ENCODE measurements around the gene RRP15. TPM values are rescaled to one million over a fixed set of nuclear protein-coding genes. Genes with fewer than 3 reads are reported as not detected.

The RRP15 gene
- total RNA-seq, 4 donors from 2014 or later = 2.6 to 21.8 (median 12.9) TPM

DNA sequence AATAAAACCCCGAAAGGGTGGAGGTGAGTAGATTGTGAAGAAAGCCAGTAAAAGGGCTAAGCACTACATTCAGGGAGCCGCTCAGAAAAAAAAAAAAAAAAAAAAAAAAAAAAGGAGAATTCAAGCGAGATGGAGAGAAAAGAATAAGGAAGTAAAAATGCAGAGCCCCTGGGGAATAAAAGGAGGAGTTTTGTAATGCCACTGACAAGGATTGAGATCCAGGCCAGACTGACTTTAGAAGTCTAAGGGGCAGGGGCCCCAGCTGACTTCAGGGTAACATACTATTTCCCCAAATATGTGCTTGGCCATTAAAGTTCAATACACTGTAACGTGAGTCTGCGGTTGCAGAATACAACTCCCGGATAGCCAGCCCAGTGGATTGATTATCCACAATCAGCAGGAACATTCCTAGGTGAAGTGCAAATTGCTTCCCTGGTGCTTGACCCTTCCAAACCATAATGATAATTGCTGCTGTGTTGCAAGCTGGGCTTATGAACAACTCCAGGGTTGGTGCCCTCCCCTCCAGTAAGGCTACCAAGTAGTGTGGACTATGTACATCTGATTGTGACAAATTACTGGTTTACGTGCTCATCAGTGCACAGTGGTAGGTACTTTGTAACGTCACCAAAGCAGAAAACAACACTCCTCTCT, 30.7 kb upstream of the RRP15 start:
- DNase-seq = no peak
- TF ChIP-seq POLR2A (IDR thresholded peaks at IDR 0.05) = no peak
- TF ChIP-seq, protein P1, sequence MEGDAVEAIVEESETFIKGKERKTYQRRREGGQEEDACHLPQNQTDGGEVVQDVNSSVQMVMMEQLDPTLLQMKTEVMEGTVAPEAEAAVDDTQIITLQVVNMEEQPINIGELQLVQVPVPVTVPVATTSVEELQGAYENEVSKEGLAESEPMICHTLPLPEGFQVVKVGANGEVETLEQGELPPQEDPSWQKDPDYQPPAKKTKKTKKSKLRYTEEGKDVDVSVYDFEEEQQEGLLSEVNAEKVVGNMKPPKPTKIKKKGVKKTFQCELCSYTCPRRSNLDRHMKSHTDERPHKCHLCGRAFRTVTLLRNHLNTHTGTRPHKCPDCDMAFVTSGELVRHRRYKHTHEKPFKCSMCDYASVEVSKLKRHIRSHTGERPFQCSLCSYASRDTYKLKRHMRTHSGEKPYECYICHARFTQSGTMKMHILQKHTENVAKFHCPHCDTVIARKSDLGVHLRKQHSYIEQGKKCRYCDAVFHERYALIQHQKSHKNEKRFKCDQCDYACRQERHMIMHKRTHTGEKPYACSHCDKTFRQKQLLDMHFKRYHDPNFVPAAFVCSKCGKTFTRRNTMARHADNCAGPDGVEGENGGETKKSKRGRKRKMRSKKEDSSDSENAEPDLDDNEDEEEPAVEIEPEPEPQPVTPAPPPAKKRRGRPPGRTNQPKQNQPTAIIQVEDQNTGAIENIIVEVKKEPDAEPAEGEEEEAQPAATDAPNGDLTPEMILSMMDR (IDR thresholded peaks at IDR 0.05) = no peak
- no peak overlapping the region for H3K27ac ChIP-seq
- no peaks in the 10 kb centered on the region for H3K27me3 ChIP-seq
- intact Hi-C loops (cut with DNase I; ENCODE audit: low total_unique reads) = no loop called here
- H3K36me3 ChIP-seq = no peaks in the 10 kb centered on the region
- no peaks in the 10 kb centered on the region for H3K9me3 ChIP-seq
- H3K4me3 ChIP-seq = no peak overlapping the region
- no peaks in the 10 kb centered on the region for H3K4me1 ChIP-seq

DNA sequence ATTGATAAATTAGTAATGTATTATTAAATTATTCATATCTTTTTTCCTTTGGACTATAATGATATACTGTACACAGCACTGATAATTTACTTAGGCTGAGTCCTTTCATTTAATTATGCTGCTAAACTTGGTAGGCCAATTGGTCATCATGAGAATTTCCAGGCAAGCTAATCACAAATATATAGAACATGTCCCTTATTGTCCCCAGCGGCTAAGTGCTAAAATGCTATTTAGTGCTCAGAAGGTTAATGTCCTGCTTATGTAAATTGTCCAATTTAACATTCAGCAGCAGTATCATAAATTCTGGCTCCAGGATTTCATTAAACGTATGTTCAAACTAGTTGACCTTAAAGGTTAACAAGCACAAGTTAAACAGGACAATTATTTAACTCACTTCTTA, 30.0 kb upstream of the RRP15 start:
- Histone ChIP-seq H3K4me3 (no peak overlapping the region), H3K4me1 (no peaks in the 10 kb centered on the region), H3K36me3 (no peaks in the 10 kb centered on the region), H3K27ac (no peak overlapping the region), H3K9me3 (peaks cover 0 to 3% of the 10 kb centered on the region in 2 donors), H3K27me3 (no peaks in the 10 kb centered on the region)
- intact Hi-C loops (cut with DNase I; ENCODE audit: low total_unique reads) = no loop called here
- TF ChIP-seq, protein P1 (IDR thresholded peaks at IDR 0.05) = no peak
- TF ChIP-seq POLR2A (IDR thresholded peaks at IDR 0.05) = no peak
- DNase-seq = no peak

DNA sequence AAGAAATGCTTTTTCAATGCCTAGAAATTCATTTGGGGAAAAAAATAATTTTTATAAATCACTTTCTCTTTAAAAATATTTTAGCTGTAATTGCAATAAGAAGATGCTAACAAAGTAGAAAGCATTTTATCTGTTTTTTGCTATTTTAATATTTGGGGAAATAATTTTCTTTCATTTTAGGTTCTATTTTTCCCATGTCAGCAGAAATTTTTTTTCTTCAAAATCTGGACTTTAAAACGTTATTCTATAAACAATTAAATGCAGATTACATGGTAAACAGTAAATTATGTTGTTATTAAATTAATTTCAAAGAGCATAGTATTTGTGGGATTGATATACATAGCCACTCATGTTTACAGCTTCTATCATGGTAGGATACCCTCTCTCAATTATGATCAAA, 27.7 kb upstream of the RRP15 start:
- Histone ChIP-seq H3K4me3 (no peak overlapping the region), H3K4me1 (no peaks in the 10 kb centered on the region), H3K9me3 (peaks cover 0 to 3% of the 10 kb centered on the region in 2 donors), H3K36me3 (no peaks in the 10 kb centered on the region), H3K27ac (no peak overlapping the region), H3K27me3 (no peaks in the 10 kb centered on the region)
- DNase-seq = no peak
- TF ChIP-seq, protein P1 (IDR thresholded peaks at IDR 0.05) = no peak
- TF ChIP-seq POLR2A (IDR thresholded peaks at IDR 0.05) = no peak
- intact Hi-C loops (cut with DNase I; ENCODE audit: low total_unique reads) = no loop called here

DNA sequence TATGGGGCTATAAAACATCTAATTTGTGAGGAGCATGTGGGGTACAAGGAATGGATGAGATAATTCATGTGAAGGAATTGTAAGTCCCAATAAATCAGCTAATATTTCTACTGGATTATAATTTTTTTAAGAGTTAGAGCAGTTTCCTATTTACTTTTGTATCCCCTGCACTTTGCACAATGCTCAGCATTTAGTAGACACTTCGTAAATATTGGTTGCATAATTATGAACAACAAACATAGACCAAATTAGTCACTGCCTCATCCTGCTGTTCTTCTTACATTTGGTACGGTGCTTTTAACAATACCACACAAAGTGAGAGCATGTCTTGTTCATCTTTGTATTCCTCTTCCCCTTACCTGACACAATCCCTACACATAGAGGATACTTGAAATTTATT, 27.1 kb upstream of the RRP15 start:
- intact Hi-C loops (cut with DNase I; ENCODE audit: low total_unique reads) = no loop called here
- H3K9me3 ChIP-seq = peaks cover 0 to 3% of the 10 kb centered on the region in 2 donors
- H3K4me3 ChIP-seq = no peak overlapping the region
- TF ChIP-seq POLR2A (IDR thresholded peaks at IDR 0.05) = no peak
- TF ChIP-seq, protein P1 (IDR thresholded peaks at IDR 0.05) = no peak
- H3K27me3 ChIP-seq = no peaks in the 10 kb centered on the region
- no peak overlapping the region for H3K27ac ChIP-seq
- no peaks in the 10 kb centered on the region for H3K4me1 ChIP-seq
- no peak for DNase-seq
- no peaks in the 10 kb centered on the region for H3K36me3 ChIP-seq

DNA sequence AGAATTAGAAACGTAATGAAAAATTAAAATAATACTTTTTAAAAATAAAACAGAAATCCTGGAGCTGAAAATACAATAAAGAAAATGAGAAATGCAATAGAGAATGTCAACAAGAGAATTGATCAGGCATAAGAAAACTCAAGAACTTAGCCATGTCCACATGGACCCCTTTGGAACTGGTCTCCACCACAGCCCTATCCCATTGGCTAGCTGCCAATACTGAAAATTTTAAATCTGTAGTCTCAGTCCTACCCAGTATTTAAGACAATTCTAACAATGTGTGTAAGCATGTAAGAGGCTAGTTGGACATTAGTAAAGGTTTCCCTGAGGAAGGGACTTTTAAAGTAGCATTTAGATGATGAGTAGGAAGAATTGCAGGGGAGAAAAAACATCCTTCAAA, 25.8 kb upstream of the RRP15 start:
- Histone ChIP-seq H3K4me3 (no peak overlapping the region), H3K27ac (no peak overlapping the region), H3K36me3 (no peaks in the 10 kb centered on the region), H3K27me3 (no peaks in the 10 kb centered on the region), H3K4me1 (no peaks in the 10 kb centered on the region), H3K9me3 (peaks cover 0 to 3% of the 10 kb centered on the region in 2 donors)
- intact Hi-C loops (cut with DNase I; ENCODE audit: low total_unique reads) = no loop called here
- TF ChIP-seq POLR2A (IDR thresholded peaks at IDR 0.05) = no peak
- TF ChIP-seq, protein P1 (IDR thresholded peaks at IDR 0.05) = no peak
- DNase-seq = no peak
